HG03469 (cell line): ENCODE data around the gene PML.
"Not testable (repeated sequence)": the region's sequence is repeated elsewhere in the genome, so short reads cannot be mapped to it uniquely, and the experiment has no call there.

ENCODE experiments used
- ATAC-seq: cut with Tn5 transposase; IDR thresholded peaks from one replicate; pipeline ENCODE4 v1.9.1; 2021; ENCODE audit warnings: mild to moderate bottlenecking, moderate library complexity, moderate number of reproducible peaks; ENCODE audit not compliant: unreplicated experiment

PML gene

GRCh38 chr15:74053941-74054529 is 59.5 kb downstream of the PML start:
- ATAC-seq = no peak

GRCh38 chr15:74055804-74056203 is 61.3 kb downstream of the PML start:
- no peak for ATAC-seq

- ATAC-seq = not testable (repeated sequence)
Observed at GRCh38 chr15:74056330-74056729, 61.8 kb downstream of the PML start.

- not testable (repeated sequence) for ATAC-seq
Observed at GRCh38 chr15:74059050-74059833, 64.7 kb downstream of the PML start.

- ATAC-seq = no peak
Observed at GRCh38 chr15:74060251-74060650, 65.7 kb downstream of the PML start.

GRCh38 chr15:74062236-74062635 is 67.7 kb downstream of the PML start:
- no peak for ATAC-seq

GRCh38 chr15:74062671-74063070 is 68.2 kb downstream of the PML start:
- ATAC-seq = no peak

GRCh38 chr15:74063425-74064146 is 69.1 kb downstream of the PML start:
- not testable (repeated sequence) for ATAC-seq

GRCh38 chr15:74064183-74064582 is 69.7 kb downstream of the PML start:
- ATAC-seq = not testable (repeated sequence)

- not testable (repeated sequence) for ATAC-seq
Observed at GRCh38 chr15:74064822-74065221, 70.3 kb downstream of the PML start.

- ATAC-seq = not testable (repeated sequence)
Observed at GRCh38 chr15:74065684-74066411, 71.3 kb downstream of the PML start.

- not testable (repeated sequence) for ATAC-seq
Observed at GRCh38 chr15:74071645-74072044, 77.1 kb downstream of the PML start.

- ATAC-seq = not testable (repeated sequence)
Observed at GRCh38 chr15:74072132-74072531, 77.6 kb downstream of the PML start.

GRCh38 chr15:74072614-74073337 is 78.3 kb downstream of the PML start:
- not testable (repeated sequence) for ATAC-seq

GRCh38 chr15:74075781-74076180 is 81.3 kb downstream of the PML start:
- not testable (repeated sequence) for ATAC-seq

- ATAC-seq = not testable (repeated sequence)
Observed at GRCh38 chr15:74082450-74082849, 87.9 kb downstream of the PML start, which contains the start of gene GOLGA6A. Gene GOLGA6A (minus strand): TSS chr15:74082550. CDS start chr15:74082509, 41 bp downstream.

GRCh38 chr15:74094567-74094966 is 100.1 kb downstream of the PML start:
- not testable (repeated sequence) for ATAC-seq

GRCh38 chr15:74095610-74096009 is 101.1 kb downstream of the PML start:
- ATAC-seq = not testable (repeated sequence)

- not testable (repeated sequence) for ATAC-seq
Observed at GRCh38 chr15:74096753-74097474, 102.4 kb downstream of the PML start.
